Stimulated activated naive CD4-positive, alpha-beta T cell (primary cell): Measurements from ENCODE around the gene RNASEH2C.
A peak's percentile ranks its signal among the peaks of the same experiment; 100 is the strongest.
"Not testable (repeated sequence)": the region's sequence is repeated elsewhere in the genome, so short reads cannot be mapped to it uniquely, and the experiment has no call there.

Source experiments
- DNase-seq, 6 experiments: peaks; one replicate each; lab custom pipeline; 2025; lab: John Stamatoyannopoulos, UW

RNASEH2C gene

DNA sequence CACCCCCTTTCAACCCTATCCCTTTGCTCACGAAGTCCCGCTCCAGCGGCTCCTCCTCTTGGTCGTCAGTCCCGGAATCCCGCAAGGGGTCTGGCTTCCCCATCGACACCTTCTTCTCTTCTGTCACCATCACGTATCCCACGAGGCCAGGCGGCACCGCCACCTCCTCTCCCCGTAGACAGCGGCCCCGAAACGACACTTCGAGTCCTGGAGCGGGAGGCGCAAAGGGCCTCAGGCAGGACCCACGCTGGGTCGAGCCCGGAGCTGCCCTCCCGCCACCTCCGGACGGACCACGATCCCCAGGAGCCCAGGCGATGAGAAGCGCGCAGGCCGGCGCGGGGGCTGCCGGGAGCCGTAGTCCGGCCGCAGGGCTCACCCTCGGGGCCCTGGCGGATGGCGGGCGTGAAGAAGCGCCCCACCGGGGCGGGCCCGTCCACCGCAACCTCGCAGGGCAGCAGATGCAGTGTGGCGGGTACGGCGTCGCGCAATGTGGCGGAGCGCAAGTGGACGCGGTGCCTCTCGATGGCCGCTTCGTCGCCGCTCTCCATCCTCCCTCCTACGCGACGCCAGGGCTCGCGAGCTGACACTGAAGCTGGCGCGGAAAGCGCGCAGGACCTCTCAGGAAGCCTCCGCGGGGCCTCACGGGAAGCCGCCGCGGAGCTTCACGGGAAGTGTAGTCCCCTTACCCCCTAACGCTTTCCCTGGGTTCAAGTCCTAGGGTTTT is at the start of gene RNASEH2C:
TSS of gene RNASEH2C (minus strand) at position 588 of the 724 bp plus-strand sequence. CDS start at position 548, 40 bp downstream.
- DNase-seq: peak; percentile 59 to 86 (median 76)

DNA sequence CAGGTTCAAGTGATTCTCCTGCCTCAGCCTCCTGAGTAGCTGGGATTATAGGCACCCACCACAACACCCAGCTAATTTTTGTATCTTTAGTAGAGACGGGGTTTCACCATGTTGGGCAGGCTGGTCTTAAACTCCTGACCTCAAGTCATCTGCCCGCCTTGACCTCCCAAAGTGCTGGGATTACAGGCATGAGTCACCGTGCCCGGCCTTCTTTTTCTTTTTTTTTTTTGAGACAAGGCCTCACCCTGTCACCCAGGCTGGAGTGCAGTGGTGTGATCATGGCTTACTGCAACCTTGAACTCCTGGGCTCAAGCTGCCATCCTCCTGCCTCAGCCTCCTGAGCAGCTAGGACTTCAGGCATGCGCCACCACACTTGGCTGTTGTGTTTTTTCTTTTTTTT is 47.2 kb upstream of the RNASEH2C start:
- not testable (repeated sequence) for DNase-seq

DNA sequence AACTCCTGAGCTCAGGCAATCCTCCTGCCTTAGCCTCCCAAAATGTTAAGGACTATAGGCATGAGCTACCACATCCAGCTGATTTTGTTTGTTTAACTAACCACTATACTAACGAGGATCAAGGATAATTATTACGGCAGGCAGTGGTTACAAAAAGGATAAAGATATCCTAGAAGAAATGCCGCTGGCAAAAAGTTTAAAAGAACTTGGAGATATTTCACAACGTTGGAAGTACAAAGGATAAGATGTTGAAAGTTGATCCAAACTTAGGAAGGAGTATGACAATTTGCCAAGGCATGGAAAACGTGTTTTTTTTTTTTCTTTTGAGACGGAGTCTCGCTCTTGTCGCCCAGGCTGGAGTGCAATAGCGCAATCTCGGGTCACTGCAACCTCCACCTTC is 46.8 kb upstream of the RNASEH2C start:
- no peak for DNase-seq

DNA sequence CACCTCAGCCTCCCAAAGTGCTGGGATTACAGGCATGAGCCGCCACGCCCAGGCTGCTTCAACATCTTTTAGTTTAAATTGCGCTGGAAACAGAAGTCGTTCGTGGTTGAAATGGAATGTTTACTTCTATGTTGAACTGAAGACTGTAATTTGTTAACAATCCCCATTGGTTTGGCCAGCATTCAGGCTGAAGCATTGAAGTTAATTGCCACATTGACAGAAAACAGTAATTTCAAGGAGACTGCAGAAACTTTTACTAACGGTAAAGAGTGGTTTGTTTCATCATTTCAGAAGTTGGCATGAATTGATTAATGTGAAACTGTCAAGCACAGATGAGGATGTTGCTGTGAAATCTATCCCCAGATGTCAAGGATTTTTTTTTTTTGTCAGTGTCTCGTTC is 45.9 kb upstream of the RNASEH2C start:
- no peak for DNase-seq

DNA sequence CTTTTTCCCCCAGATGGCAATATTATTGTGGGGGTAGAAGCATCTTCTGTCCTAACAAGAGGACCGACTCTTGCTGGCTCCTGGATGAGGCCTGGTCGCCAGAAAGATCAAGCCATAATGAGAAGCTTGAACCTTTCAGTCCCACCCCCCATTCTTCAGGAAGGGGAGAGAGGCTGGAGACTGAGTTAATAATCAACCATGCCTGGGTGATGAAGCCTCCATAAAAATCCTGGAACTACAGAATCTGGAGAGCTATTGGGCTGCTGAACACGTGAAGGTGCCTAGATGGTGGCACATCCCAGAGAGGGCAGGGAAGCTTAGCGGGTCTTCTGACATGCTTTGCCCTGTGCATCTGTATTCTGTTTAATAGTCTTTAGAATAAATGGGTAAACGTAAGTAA is 43.8 kb upstream of the RNASEH2C start:
- DNase-seq: no peak

DNA sequence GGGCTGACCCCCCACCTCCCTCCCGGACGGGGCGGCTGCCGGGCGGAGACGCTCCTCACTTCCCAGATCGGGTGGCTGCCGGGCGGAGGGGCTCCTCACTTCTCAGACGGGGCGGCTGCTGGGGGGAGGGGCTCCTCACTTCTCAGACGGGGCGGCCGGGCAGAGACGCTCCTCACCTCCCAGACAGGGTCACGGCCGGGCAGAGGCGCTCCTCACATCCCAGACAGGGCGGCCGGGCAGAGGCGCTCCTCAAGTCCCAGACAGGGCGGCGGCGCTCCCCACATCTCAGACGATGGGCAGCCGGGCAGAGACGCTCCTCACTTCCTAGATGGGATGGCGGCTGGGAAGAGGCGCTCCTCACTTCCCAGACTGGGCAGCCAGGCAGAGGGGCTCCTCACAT is 42.2 kb upstream of the RNASEH2C start:
- DNase-seq: not testable (repeated sequence)

DNA sequence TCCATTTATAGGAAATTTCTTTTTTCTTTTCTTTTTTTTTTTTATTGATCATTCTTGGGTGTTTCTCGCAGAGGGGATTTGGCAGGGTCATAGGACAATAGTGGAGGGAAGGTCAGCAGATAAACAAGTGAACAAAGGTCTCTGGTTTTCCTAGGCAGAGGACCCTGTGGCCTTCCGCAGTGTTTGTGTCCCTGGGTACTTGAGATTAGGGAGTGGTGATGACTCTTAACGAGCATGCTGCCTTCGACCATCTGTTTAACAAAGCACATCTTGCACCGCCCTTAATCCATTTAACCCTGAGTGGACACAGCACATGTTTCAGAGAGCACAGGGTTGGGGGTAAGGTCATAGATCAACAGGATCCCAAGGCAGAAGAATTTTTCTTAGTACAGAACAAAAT is 41.6 kb upstream of the RNASEH2C start:
- DNase-seq: not testable (repeated sequence)

DNA sequence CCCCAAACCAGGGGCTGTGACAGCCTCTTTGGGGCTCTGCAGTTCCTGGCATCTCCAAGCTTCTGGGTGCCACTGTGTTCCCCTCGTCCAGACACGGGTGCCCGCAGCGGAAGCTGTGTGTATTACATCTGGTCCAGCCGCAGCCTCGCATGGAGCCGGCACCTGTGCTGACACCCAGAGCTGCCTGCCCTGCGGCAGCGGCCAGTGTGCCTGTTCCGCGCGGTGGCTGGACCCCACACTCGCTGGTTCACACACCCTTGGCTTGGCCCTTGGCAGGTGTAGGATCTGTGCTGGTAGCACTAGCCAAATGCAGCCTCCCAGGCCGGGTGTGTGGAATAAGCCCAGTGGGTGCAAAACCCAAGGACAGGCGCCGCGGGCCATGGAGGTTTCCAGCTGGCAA is 24.5 kb upstream of the RNASEH2C start:
- no peak for DNase-seq

GRCh38 chr11:65744699-65745042 is 24.1 kb upstream of the RNASEH2C start:
- no peak for DNase-seq

DNA sequence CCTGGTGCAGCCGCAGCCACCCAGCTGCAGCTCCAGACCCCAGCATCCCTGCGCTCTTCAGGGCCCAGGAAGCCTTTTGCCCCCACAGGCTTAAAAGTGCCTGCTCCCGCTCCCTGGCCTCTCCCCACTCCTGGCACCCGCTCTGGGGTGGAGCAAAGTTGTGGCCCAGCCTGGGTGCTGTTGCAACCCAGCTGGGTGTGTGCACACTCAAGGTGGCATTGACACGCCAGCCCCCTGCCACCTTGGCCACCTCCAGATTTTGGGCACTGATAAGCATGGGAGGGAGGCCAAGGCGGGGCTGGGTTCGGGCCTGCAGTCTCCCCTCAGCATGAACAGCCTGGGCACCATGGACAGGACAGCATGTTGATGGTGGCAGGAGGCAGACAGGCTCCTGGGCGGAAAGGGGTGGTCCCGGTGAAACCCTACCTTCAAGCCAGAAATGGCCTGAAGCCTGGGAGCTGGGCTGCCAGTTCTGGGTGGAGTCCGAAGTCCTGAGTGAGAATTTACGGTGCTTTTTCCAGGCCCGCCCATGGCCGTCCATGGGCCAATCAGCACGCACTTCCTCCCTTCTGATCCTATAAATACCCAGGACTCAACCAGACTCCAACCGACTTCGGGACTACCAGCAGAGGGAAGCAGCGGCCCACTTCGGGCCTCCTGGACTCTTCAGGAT is 23.6 kb upstream of the RNASEH2C start:
- DNase-seq: no peak

DNA sequence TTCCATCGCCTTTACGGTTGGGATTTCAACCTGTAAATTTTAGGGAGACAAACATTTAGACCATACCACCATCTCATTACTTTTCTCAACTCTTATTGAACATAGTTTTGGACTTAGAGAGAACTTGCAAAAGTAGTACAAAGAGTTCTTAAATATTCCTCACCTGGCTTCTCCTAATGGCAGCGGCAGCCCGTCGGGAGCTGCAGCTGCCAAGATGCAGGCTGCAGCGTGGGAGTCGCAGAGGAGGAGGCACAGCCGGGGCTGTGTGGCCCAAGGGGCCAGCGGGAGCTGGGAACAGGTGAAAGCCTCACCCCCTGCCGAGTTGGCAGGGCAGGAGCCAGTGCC is 23.1 kb upstream of the RNASEH2C start:
- no peak for DNase-seq

DNA sequence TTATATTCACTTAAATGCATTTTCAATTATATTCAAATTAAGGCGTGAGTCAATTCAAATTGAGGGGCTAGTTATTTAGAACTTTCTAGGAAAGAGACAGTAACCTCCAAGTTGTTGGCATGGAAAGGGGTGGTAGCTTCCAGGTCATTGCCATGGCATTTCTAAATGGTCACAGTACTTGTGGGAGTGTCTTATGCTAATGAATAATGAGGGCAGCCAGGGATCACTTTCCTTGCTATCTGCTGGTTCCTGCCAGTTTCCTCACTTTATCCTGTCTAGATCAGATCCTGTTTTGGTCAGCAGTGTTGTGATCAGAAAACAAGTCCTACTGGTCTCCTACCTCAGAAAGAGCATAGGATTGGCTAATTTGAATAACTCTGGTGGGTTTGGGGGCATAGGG is 21.8 kb upstream of the RNASEH2C start:
- DNase-seq: no peak

- DNase-seq: no peak
These were observed 20.6 kb upstream of the RNASEH2C start for GRCh38 chr11:65741185-65741584.

- no peak for DNase-seq
These were observed 18.4 kb upstream of the RNASEH2C start for GRCh38 chr11:65739022-65739421.

DNA sequence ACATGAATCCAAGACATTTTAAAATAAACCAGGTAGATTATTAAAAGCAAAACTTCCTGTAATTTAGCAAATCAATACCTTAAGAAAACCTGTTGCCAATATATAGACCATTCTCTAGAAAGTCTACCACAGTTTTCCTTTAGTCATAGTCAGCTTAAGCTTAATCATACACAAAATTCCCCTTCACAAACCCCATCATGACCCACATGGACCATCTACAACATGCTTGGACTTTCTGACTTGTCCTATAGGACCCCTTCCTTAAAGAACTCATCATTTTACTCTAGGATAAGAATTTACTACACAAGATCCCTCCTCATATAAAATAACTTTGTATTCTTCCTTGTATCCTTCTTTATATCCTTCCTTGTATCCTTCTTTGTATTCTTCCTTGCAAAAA is 16.2 kb upstream of the RNASEH2C start:
- DNase-seq: no peak

DNA sequence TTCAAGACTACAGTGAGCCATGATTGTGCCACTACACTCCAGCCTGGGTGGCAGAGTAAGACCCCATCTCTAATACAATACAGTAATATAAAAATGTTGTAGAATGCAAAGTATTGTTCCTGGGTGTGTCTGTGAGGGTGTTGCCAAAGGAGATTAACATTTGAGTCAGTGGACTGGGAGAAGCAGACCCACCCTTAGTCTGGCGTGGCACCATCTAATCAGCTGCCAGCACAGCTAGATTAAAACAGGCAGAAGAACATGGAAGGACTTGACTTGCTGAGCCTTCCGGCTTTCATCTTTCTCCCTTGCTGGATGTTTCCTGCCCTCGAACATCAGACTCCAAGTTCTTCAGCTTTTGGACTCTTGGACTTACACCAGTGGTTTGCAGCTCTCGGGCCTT is 14.5 kb upstream of the RNASEH2C start:
- DNase-seq: not testable (repeated sequence)

DNA sequence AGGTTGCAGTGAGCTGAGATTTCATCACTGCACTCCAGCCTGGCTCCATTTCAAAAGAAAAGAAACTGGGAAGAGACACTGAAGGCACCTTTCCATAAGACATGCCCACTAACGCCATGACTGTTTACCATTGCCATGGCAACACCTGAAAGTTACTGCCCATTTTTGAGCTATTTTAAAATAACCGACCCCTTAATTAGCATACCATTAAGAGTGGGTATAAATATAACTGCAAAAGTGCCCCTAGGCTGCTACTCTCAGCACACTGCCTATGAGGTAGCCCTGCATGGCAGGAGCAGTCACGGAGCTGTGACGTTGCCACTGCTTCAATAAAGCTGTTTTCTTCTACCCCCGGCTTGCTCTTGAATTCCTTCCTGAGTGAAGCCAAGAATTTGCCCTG is 9.9 kb upstream of the RNASEH2C start:
- no peak for DNase-seq

GRCh38 chr11:65727865-65728264 is 7.3 kb upstream of the RNASEH2C start:
- no peak for DNase-seq

DNA sequence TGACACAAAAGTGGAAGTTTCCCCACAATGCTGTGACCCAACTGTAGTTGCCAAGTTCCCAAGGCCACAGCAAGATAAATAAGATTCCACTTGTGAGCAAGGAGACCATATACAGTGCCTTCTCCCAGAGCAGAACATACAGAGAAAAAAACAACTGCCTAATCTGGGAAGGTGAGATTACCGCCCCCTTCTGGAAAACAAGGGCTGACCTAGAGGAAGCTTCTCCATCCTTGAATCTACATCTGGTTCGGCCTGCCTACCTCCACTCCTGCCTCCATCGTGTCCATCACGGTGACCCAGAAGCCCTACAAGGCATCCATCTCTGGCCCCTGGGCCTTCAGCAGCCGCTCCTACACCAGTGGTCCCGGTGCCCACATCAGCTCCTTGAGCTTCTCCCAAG is 6.1 kb upstream of the RNASEH2C start:
- DNase-seq: no peak

DNA sequence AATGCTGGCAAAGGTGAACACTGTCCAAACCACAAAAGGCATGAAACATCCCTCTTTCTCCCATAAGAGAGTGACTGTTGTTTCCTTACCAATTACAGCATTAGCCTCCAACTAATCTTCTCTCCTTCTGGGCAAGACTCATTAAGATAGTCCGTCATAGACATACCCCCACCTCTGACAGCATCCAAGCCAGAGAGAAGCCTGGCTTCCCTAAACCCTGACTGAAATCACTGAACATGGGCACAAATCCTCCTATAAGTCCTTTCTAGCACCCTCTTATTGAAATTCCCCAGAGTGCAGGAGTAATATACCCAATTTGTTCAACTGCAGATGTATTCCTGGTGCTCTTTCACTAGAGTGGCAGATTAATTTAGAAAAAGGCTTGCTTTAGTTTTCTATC is 1.7 kb upstream of the RNASEH2C start:
- no peak for DNase-seq

DNA sequence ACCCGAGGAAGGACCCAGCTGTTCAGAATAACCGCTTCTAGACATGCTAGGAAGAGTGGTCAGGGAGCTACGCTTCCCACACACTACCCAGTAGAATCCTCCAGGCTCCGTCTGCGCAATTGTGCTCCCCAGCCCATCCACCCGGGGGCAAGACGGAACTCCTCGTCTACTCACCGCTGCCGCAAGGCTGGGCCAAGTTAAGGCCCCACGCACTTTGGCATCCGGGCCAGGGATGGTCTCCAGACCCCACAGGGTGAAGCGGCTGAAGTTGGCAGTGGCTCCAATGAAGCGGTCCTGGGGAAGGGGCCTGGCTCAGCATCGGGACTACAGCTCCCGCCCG is 757 bp downstream of the RNASEH2C start:
- no peak for DNase-seq

- no peak for DNase-seq
These were observed 1.6 kb downstream of the RNASEH2C start for GRCh38 chr11:65718964-65719492.

GRCh38 chr11:65718531-65718930 is 2.1 kb downstream of the RNASEH2C start:
- no peak for DNase-seq

GRCh38 chr11:65717906-65718305 is 2.7 kb downstream of the RNASEH2C start:
- no peak for DNase-seq
